Suppressor macrophage treated with lipopolysaccharide for 4 hours (primary cell): ENCODE results near the gene SURF2.
A peak's percentile ranks its signal among the peaks of the same experiment; 100 is the strongest.

Experiments
- DNase-seq: peaks from one replicate; pipeline ENCODE4 v3.0.0-alpha.2; 2020

SURF2 gene

GRCh38 chr9:133339641-133340040 is 16.7 kb upstream of the SURF2 start:
- DNase-seq, result no peak

- no peak for DNase-seq
These were observed 16.1 kb upstream of the SURF2 start for GRCh38 chr9:133340256-133340655.

GRCh38 chr9:133340916-133341315 is 15.4 kb upstream of the SURF2 start:
- DNase-seq, result no peak

- peak; percentile 79 for DNase-seq
These were observed 14.8 kb upstream of the SURF2 start for GRCh38 chr9:133341369-133342068.

GRCh38 chr9:133342069-133342406 is 14.3 kb upstream of the SURF2 start:
- DNase-seq, result no peak

GRCh38 chr9:133342570-133342969 is 13.8 kb upstream of the SURF2 start:
- no peak for DNase-seq

- DNase-seq, result no peak
These were observed 12.3 kb upstream of the SURF2 start for GRCh38 chr9:133344071-133344470.

GRCh38 chr9:133344979-133345378 is 11.4 kb upstream of the SURF2 start:
- no peak for DNase-seq

- no peak for DNase-seq
These were observed 10.8 kb upstream of the SURF2 start for GRCh38 chr9:133345596-133345995.

GRCh38 chr9:133346021-133346785 is 10.1 kb upstream of the SURF2 start:
- DNase-seq, result no peak

GRCh38 chr9:133347515-133347984 is 8.8 kb upstream of the SURF2 start:
- DNase-seq, result peak; percentile 41

- peak; percentile 97 for DNase-seq
These were observed 8.2 kb upstream of the SURF2 start, which contains the start of the genes MED22 and RPL7A for GRCh38 chr9:133347985-133348717. TSS of gene MED22 (minus strand) at chr9:133348131. CDS start at chr9:133346662, 1,469 bp downstream. TSS of gene RPL7A (plus strand) at chr9:133348218. CDS start at chr9:133348244, 26 bp downstream.

GRCh38 chr9:133348718-133349573 is 7.4 kb upstream of the SURF2 start:
- DNase-seq, result no peak

- no peak for DNase-seq
These were observed 6.3 kb upstream of the SURF2 start for GRCh38 chr9:133349965-133350616.

- no peak for DNase-seq
These were observed 4.8 kb upstream of the SURF2 start for GRCh38 chr9:133351526-133351907.

GRCh38 chr9:133351908-133352634 is 4.3 kb upstream of the SURF2 start:
- peak; percentile 68 for DNase-seq

GRCh38 chr9:133352635-133353340 is 3.6 kb upstream of the SURF2 start:
- DNase-seq, result no peak

- DNase-seq, result no peak
These were observed 2.8 kb upstream of the SURF2 start for GRCh38 chr9:133353548-133353947.

GRCh38 chr9:133354766-133355165 is 1.6 kb upstream of the SURF2 start:
- DNase-seq, result no peak

GRCh38 chr9:133355881-133356357 is 431 bp upstream of the SURF2 start:
- DNase-seq, result no peak
